MM.1S (cell line): Measurements from ENCODE around the gene PTPRG.
"Not testable (repeated sequence)": the region's sequence is repeated elsewhere in the genome, so short reads cannot be mapped to it uniquely, and the experiment has no call there.

Experiments
- DNase-seq: peaks from one replicate; pipeline ENCODE4 v3.0.0-alpha.2; 2015
- H2AFZ ChIP-seq: fragments of 300-600 bp; sonication (generic); 2 replicates; pipeline ENCODE4 v1.6.0; 2016; ENCODE audit warnings: antibody characterized with exemption, low read length
- H3F3A ChIP-seq: fragments of 300-600 bp; sonication (generic); 2 replicates; pipeline ENCODE4 v1.6.1; 2016; ENCODE audit warnings: mild to moderate bottlenecking, antibody characterized with exemption, low read length, moderate library complexity, mixed read lengths; ENCODE audit not compliant: insufficient read depth
- H3K27ac ChIP-seq: fragments of 300-600 bp; sonication (generic); 2 replicates; pipeline ENCODE4 v1.5.1; 2016; ENCODE audit warnings: mild to moderate bottlenecking, low read length
- H3K27me3 ChIP-seq: fragments of 300-600 bp; sonication (generic); replicated peaks from 2 replicates; pipeline ENCODE4 v1.6.0; 2016; ENCODE audit warnings: low read length; ENCODE audit not compliant: insufficient read depth
- H3K36me3 ChIP-seq: fragments of 300-600 bp; sonication (generic); replicated peaks from 2 replicates; pipeline ENCODE4 v1.6.1; 2016; ENCODE audit warnings: mild to moderate bottlenecking, low read length, mixed read lengths; ENCODE audit not compliant: insufficient read depth
- H3K4me1 ChIP-seq: fragments of 300-600 bp; sonication (generic); 2 replicates; pipeline ENCODE4 v1.6.1; 2016; ENCODE audit warnings: low read length, mixed read lengths
- H3K4me2 ChIP-seq: fragments of 300-600 bp; sonication (generic); 2 replicates; pipeline ENCODE4 v1.6.0; 2016; ENCODE audit warnings: low read depth, low read length
- H3K4me3 ChIP-seq: fragments of 300-600 bp; sonication (generic); 2 replicates; pipeline ENCODE4 v1.5.1; 2016; ENCODE audit warnings: low read length, mixed read lengths
- H3K79me2 ChIP-seq: fragments of 300-600 bp; sonication (generic); 2 replicates; pipeline ENCODE4 v1.6.1; 2016; ENCODE audit warnings: mixed run types, low read length, mixed read lengths
- H3K9ac ChIP-seq: fragments of 300-600 bp; sonication (generic); 2 replicates; pipeline ENCODE4 v1.6.1; 2016; ENCODE audit warnings: low read length, mixed read lengths
- H3K9me2 ChIP-seq: fragments of 300-600 bp; sonication (generic); replicated peaks from 2 replicates; pipeline ENCODE4 v1.6.1; 2016; ENCODE audit warnings: mild to moderate bottlenecking, low read length, mixed read lengths; ENCODE audit not compliant: insufficient read depth
- H3K9me3 ChIP-seq: fragments of 300-600 bp; sonication (generic); replicated peaks from 2 replicates; pipeline ENCODE4 v1.6.1; 2016; ENCODE audit warnings: mild to moderate bottlenecking, low read length, mixed read lengths; ENCODE audit not compliant: insufficient read depth
- H4K20me1 ChIP-seq: fragments of 300-600 bp; sonication (generic); 2 replicates; pipeline ENCODE4 v1.6.1; 2016; ENCODE audit warnings: mild to moderate bottlenecking, low read length, moderate library complexity, mixed read lengths; ENCODE audit not compliant: insufficient read depth
- CTCF ChIP-seq: fragments of 300-600 bp; sonication (generic); IDR thresholded peaks from 2 replicates; pipeline ENCODE4 v1.5.1; 2016; ENCODE audit warnings: antibody characterized with exemption, low read length, mixed read lengths
- EZH2 ChIP-seq: fragments of 300-600 bp; sonication (generic); optimal IDR thresholded peaks from 2 replicates; pipeline ENCODE3; 2017; ENCODE audit warnings: low read depth, mild to moderate bottlenecking, antibody characterized with exemption, low read length, mixed read lengths
- EZH2phosphoT487 ChIP-seq: fragments of 300-600 bp; sonication (generic); IDR thresholded peaks from 2 replicates; pipeline ENCODE4 v1.6.1; 2018; ENCODE audit warnings: antibody characterized with exemption, low read length

The PTPRG gene

GRCh38 chr3:61750766-61751165 is 189.4 kb downstream of the PTPRG start:
- Histone ChIP-seq H4K20me1 (no peaks in the 10 kb centered on the region), H3K4me1 (no peaks in the 10 kb centered on the region), H2AFZ (no peak overlapping the region), H3K79me2 (no peaks in the 10 kb centered on the region), H3K27ac (no peak overlapping the region), H3K9me2 (no peaks in the 10 kb centered on the region), H3K9ac (no peak overlapping the region), H3K4me3 (no peak overlapping the region), H3K9me3 (no peaks in the 10 kb centered on the region), H3K27me3 (no peaks in the 10 kb centered on the region), H3K36me3 (no peaks in the 10 kb centered on the region), H3K4me2 (no peak overlapping the region), H3F3A (no peaks in the 10 kb centered on the region)
- TF ChIP-seq CTCF (no peak), EZH2phosphoT487 (no peak), EZH2 (no peak)
- DNase-seq, result no peak

- Histone ChIP-seq H3K4me1 (no peaks in the 10 kb centered on the region), H3K27me3 (no peaks in the 10 kb centered on the region), H3K4me3 (no peak overlapping the region), H3K9me3 (no peaks in the 10 kb centered on the region), H3K9ac (no peak overlapping the region), H3K36me3 (no peaks in the 10 kb centered on the region), H2AFZ (no peak overlapping the region), H3K79me2 (peaks cover 5% of the 10 kb centered on the region; the same call in 1 of the 2 replicates), H3K4me2 (no peak overlapping the region), H4K20me1 (no peaks in the 10 kb centered on the region), H3K27ac (no peak overlapping the region), H3F3A (no peaks in the 10 kb centered on the region), H3K9me2 (no peaks in the 10 kb centered on the region)
- TF ChIP-seq EZH2 (no peak), CTCF (no peak), EZH2phosphoT487 (no peak)
- no peak for DNase-seq
Observed at GRCh38 chr3:61758839-61759238, 197.5 kb downstream of the PTPRG start.

GRCh38 chr3:61760783-61761182 is 199.4 kb downstream of the PTPRG start:
- not testable (repeated sequence) for H3K4me3 ChIP-seq, H3F3A ChIP-seq, DNase-seq, H2AFZ ChIP-seq, H3K9ac ChIP-seq, H3K36me3 ChIP-seq, H3K9me2 ChIP-seq, H3K27me3 ChIP-seq, H4K20me1 ChIP-seq, H3K9me3 ChIP-seq, H3K4me2 ChIP-seq, H3K27ac ChIP-seq, H3K79me2 ChIP-seq, H3K4me1 ChIP-seq

- Histone ChIP-seq H3K27ac (no peak overlapping the region), H2AFZ (no peak overlapping the region), H3K4me2 (no peak overlapping the region), H3K79me2 (peaks cover 10% of the 10 kb centered on the region; the same call in 1 of the 2 replicates), H3K27me3 (no peaks in the 10 kb centered on the region), H4K20me1 (no peaks in the 10 kb centered on the region), H3K4me3 (no peak overlapping the region), H3K9me2 (no peaks in the 10 kb centered on the region), H3F3A (no peaks in the 10 kb centered on the region), H3K36me3 (no peaks in the 10 kb centered on the region; the same call in 1 of the 2 replicates), H3K9me3 (no peaks in the 10 kb centered on the region), H3K9ac (no peak overlapping the region), H3K4me1 (no peaks in the 10 kb centered on the region)
- no peak for TF ChIP-seq EZH2
- TF ChIP-seq CTCF, result no peak
- no peak for TF ChIP-seq EZH2phosphoT487
- DNase-seq, result no peak
Observed at GRCh38 chr3:61761694-61762430, 200.5 kb downstream of the PTPRG start.
